GM19193 (cell line): ENCODE results near the gene PDIA2.

Experiments used
- POLR2A ChIP-seq: IDR thresholded peaks from 4 replicates; pipeline ENCODE4 v1.6.1; 2011; ENCODE audit not compliant: insufficient read depth, insufficient read length; ENCODE audit errors: extremely low read depth

Gene PDIA2

GRCh38 chr16:317583-317982 is 34.6 kb downstream of the PDIA2 start:
- no peak for TF ChIP-seq POLR2A

- no peak for TF ChIP-seq POLR2A
Measured at GRCh38 chr16:318628-319027, 35.7 kb downstream of the PDIA2 start.

- no peak for TF ChIP-seq POLR2A
Measured at GRCh38 chr16:320206-320605, 37.2 kb downstream of the PDIA2 start.

GRCh38 chr16:321532-321931 is 38.6 kb downstream of the PDIA2 start:
- TF ChIP-seq POLR2A: no peak

GRCh38 chr16:322476-323143 is 39.6 kb downstream of the PDIA2 start:
- TF ChIP-seq POLR2A: no peak

GRCh38 chr16:324201-324450 is 41.2 kb downstream of the PDIA2 start:
- no peak for TF ChIP-seq POLR2A

GRCh38 chr16:324451-325334 is 41.7 kb downstream of the PDIA2 start:
- TF ChIP-seq POLR2A: peak; percentile 49

- no peak for TF ChIP-seq POLR2A
Measured at GRCh38 chr16:325375-326145, 42.6 kb downstream of the PDIA2 start.

- no peak for TF ChIP-seq POLR2A
Measured at GRCh38 chr16:330741-331140, 47.8 kb downstream of the PDIA2 start.

- no peak for TF ChIP-seq POLR2A
Measured at GRCh38 chr16:333406-334094, 50.6 kb downstream of the PDIA2 start.

GRCh38 chr16:336269-336668 is 53.3 kb downstream of the PDIA2 start:
- TF ChIP-seq POLR2A: no peak
